Measurements from ENCODE around the gene IL34. TPM values are rescaled to one million over a fixed set of nuclear protein-coding genes. Genes with fewer than 3 reads are reported as not detected.

The IL34 gene
- total RNA-seq, 1 donor from 2014 or later, result 1.7 TPM

DNA sequence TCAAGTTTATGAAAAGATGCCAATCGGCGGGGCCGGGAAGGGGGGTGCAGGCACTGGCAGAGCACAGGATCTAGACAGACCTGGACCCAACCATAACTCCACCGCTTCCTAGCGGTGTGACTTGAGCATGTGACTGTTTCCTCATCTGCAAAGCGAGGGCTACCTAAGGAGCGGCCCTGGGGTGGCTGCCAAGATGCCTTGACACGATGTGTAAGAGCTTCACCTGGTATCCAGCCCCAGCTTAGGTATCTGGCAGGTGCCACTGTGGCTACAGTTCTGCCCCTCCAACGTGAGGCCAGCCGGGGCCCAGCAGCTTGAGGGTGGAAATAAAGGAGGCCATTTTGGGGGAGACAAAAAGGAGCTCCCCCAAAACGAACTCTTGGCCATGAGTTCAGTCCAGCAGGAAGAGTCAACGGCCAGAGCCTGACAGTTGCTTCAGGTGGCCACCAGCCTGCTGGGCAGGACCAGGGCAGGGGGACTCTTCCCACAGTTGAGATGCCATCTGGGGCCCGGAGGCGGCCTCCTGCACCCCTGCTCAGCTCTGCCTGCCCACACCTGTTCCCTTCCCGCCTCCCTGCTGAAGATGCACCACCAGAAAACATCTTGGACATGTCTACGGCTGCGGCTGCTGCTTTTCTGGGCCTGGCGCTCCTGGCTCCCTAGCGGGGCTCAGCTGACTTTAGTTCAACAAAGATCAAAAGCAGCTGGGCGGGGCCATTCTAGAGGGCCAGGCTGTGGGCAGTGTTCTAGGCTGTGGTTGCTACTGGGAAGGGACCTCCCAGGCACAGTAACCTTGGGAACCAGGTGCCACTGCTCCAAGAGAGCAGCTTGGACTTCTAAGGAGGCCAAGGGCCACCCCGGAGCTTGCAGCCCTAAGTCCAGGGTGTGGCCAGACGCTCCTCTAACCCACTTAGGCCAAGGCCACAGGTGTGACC, 42.9 kb downstream of the IL34 start:
- DNase-seq, result no peak

GRCh38 chr16:70689970-70690891, 43.9 kb downstream of the IL34 start:
- DNase-seq, result no peak

DNA sequence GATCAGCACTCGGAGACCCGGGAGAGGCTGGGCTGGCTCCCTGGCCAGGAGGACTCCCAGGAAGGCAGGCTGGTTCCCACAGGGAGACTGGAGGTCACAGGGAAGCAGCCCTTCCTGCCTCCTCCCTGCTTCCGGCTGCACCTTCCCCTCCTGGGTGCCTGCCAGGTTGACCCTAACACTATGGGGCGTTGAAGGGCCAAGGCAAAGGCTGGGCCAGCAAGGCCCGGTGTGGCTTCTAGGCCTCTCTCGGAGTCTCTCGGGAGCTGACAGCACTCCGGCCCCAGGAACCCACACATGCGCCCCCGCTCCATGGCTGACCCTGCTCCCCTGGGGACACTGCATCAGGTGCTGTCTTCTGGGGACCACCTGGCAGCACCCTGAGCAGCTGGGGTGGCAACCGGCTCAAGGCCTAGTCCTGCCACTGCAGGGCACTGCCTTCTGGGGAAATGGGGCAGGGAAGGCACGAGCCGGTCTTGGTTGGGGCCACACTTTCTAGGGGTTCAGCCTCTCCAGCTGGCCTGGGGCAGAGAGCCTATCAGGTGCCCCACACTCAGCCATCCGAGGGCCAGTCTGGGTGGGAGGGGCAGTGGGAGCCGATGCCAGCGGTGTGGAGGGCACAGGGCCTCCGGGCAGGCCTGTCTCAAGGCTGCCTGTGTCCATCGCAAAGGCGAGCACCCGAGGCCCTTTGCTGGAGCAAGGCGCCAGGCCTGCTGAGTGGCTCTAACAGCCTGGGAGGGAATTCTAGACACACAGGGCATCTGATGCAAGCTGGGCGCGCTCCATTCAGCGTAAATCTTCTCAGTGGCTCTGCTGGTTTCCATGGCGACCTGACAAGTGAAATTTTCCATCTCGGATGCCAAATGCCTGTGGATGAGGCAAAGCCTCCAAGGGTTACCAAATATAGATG, 45.1 kb downstream of the IL34 start:
- DNase-seq, result peak; percentile 85

DNA sequence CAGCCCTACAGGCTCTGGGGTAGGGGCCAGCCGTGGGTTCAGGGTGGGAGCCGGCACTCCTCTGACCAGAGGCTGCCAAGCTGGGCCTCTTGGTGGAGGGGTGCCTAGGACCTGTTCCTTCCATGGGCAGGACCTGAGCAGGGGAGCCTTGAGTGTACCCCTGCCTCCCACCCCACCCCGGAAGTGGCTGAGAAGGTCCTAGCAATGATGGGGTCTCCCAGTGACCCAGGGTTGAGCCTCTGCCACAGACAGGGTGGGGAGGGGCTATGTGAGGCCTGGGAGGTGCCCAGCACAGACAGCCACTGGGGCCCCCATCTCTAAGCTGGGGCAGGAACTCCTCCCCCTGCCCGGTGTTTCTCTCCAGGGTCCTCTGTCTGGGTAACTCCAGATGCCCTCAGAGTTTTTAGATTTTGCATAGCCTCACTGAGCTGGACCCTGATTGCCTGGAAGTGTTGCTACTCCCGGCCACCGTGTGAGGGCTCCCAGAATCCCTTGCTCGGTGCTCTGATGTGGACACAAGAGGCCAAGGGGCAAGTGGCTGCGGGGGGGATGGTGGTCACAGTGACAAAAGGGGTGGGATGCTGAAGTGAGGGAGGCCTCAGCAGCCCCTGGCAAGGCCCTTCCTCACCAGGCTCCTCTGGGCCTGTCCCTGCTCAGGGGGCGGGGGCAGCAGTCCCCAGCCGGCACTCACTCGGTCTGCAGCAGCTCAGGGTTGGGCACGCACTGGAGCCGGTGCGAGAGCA, 45.9 kb downstream of the IL34 start:
- no peak for DNase-seq

GRCh38 chr16:70692873-70693671, 46.7 kb downstream of the IL34 start:
- no peak for DNase-seq

- DNase-seq, result no peak
Observed at GRCh38 chr16:70694088-70694867, 47.9 kb downstream of the IL34 start.

DNA sequence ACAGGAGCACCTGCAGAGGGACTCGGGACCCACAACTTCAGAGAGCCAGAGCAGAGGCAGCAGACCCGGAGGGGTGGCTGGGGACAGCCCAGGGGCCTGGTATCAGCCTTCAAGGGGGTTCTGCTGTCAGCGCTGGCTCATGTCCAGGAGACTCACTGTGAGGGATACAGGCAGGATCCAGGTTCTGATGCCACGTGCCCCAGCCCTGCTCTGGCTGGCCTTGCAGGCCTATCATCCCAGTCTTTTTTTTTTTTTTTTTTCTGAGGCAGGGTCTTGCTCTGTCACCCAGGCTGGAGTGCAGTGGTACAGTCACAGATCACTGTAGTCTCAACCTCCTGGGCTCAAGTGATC, 48.5 kb downstream of the IL34 start:
- DNase-seq, result no peak

GRCh38 chr16:70695331-70696070, 49.1 kb downstream of the IL34 start:
- no peak for DNase-seq

DNA sequence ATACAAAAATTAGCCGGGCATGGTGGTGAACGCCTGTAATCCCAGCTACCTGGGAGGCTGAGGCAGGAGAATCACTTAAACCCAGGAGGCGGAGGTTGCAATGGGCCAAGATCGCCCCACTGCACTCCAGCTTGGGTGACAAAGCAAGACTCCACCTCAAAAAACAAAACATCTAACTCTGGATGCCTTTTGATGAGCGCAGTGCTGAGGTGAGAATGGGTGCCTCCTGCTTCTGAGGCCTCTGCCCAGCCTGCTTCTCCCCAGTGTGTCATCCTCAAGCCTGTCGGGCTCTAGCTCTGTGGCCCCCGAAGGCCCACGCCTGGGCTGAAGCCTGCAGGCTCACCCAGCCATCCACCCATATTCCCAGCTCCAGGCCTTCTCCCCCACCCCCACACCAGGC, 50.0 kb downstream of the IL34 start:
- no peak for DNase-seq

- no peak for DNase-seq
Observed at GRCh38 chr16:70696952-70697593, 50.7 kb downstream of the IL34 start.

DNA sequence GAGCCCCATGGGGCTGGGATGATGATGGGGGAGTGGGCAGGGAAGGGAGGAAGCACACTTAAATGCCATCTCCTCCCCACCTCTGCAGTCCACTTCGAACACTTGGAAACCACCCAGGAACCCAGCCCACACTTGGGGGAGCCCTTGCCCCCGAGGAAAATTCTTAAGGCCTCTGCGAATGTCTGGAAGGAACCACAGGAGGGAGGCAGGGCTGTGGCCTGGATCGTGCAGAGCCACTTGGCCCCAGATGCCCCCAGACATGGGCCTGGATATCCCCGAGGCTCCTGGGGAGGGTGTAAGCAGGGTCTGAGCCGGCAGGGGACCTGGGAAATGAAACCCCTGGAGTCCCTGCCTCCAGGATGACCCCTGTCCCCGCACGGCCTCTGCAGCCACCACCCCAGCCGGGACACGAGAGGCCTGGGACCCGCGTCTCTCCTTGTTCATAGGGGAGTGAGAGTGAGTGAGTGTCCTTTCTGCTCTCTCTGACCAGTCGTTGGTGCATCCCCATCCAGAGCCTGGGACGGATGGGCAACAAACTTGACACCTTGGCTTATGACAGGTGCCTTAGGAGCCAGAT, 51.3 kb downstream of the IL34 start:
- DNase-seq, result no peak

GRCh38 chr16:70698901-70699300, 52.5 kb downstream of the IL34 start:
- no peak for DNase-seq

- no peak for DNase-seq
Observed at GRCh38 chr16:70699696-70700095, 53.3 kb downstream of the IL34 start.

DNA sequence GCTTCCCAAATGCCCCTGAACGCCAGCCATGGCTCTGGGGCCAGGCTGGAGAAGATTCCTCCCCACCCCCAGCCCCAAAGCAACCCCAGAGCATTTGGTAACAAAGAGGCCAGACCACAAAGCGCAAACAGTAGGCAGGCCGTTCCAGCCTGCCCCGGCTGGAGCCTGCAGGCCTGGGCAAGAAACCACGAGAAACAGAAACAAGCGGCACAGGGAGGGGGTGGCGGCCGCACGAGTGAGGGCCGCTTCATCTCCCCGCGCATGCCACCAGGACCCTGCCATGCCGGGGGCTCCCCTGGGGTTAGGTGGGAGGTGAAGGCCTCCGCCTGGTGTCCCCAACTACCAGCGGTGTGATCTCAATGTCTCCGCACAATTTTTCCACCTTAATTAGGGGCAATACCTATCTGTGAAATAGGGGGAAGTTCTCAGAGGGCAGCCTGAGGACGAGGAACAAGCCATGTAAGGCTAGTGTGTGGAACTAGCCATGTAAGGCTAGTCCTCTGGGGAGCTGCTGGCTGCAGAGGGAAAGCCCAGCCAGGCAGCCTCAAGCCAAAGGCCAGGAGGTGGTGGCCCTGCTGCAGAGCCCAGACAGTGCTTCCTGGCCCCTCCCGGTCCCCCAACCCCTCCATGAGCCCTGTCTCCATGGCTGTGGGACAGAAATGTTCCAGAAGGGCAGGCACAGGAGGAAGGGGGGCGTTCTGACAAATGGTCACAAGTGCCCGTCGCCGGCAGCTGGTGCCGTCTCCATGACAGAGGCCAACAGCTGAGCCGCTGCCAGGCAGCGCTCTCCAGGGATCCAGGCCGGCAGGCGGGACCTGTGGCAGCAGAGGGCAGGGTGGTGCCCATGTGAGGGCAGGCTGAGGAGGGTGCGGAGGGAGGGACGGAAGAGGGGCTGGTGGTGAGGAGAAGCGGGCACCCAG, 54.0 kb downstream of the IL34 start:
- DNase-seq, result peak; percentile 55

DNA sequence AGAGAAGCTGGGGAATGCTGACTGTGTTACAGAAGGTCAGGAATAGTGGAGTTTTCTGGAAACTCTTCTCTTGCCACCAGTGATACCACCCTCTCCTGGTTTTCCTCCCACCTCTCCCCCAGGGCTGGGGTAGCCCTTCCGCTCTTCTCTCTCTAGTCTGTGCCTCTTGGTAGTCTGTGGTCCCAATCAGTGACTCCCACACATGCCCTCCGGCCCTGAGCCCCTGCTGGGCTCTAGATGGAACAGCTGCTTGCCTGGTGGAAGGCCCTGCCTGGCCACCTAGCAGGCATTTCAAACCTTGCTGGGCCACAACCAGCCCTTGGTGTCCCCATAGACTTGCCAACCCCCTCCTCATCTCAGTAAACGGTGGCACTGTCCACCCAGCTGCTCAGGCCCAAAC, 54.7 kb downstream of the IL34 start:
- no peak for DNase-seq

GRCh38 chr16:70701596-70701995, 55.2 kb downstream of the IL34 start:
- DNase-seq, result no peak

GRCh38 chr16:70701998-70702397, 55.6 kb downstream of the IL34 start:
- no peak for DNase-seq
